GM21526 (cell line): Measurements from ENCODE around the gene CYP19A1.

Experiments
- ATAC-seq: cut with Tn5 transposase; IDR thresholded peaks from one replicate; pipeline ENCODE4 v1.9.1; 2021; ENCODE audit warnings: moderate library complexity; ENCODE audit not compliant: unreplicated experiment, low FRiP score

CYP19A1 gene

GRCh38 chr15:51226576-51227210, 111.7 kb downstream of the CYP19A1 start:
- no peak for ATAC-seq

GRCh38 chr15:51224428-51224827, 114.0 kb downstream of the CYP19A1 start:
- ATAC-seq: no peak

- ATAC-seq: no peak
Observed at GRCh38 chr15:51223771-51224229, 114.6 kb downstream of the CYP19A1 start.

- no peak for ATAC-seq
Observed at GRCh38 chr15:51218299-51218938, 120.0 kb downstream of the CYP19A1 start.

GRCh38 chr15:51212909-51213308, 125.5 kb downstream of the CYP19A1 start:
- no peak for ATAC-seq

- no peak for ATAC-seq
Observed at GRCh38 chr15:51212239-51212638, 126.2 kb downstream of the CYP19A1 start.

- no peak for ATAC-seq
Observed at GRCh38 chr15:51205050-51205975, 133.1 kb downstream of the CYP19A1 start.

GRCh38 chr15:51203797-51204196, 134.6 kb downstream of the CYP19A1 start:
- no peak for ATAC-seq

GRCh38 chr15:51202783-51203182, 135.6 kb downstream of the CYP19A1 start:
- no peak for ATAC-seq

GRCh38 chr15:51201581-51201980, 136.8 kb downstream of the CYP19A1 start:
- ATAC-seq: no peak

- no peak for ATAC-seq
Observed at GRCh38 chr15:51200792-51201191, 137.6 kb downstream of the CYP19A1 start.

- ATAC-seq: no peak
Observed at GRCh38 chr15:51199541-51199940, 138.9 kb downstream of the CYP19A1 start.

- no peak for ATAC-seq
Observed at GRCh38 chr15:51198701-51199232, 139.6 kb downstream of the CYP19A1 start.

- no peak for ATAC-seq
Observed at GRCh38 chr15:51195459-51195858, 142.9 kb downstream of the CYP19A1 start.

- ATAC-seq: no peak
Observed at GRCh38 chr15:51193979-51194378, 144.4 kb downstream of the CYP19A1 start.

GRCh38 chr15:51193526-51193925, 144.9 kb downstream of the CYP19A1 start:
- no peak for ATAC-seq

GRCh38 chr15:51192521-51193280, 145.7 kb downstream of the CYP19A1 start:
- ATAC-seq: no peak

- ATAC-seq: no peak
Observed at GRCh38 chr15:51191766-51192165, 146.6 kb downstream of the CYP19A1 start.

- ATAC-seq: no peak
Observed at GRCh38 chr15:51191072-51191670, 147.2 kb downstream of the CYP19A1 start.
